Panc1 (cell line): Measurements from ENCODE around the gene BEST3. TPM values are rescaled to one million over a fixed set of nuclear protein-coding genes. Genes with fewer than 3 reads are reported as not detected.

ENCODE experiments used
- ATAC-seq: fragments of 200-7000 bp; cut with Tn5 transposase; 2 replicates; pipeline ENCODE4 v1.9.1; 2020; ENCODE audit warnings: mild to moderate bottlenecking, moderate library complexity
- BruUV-seq: library from RNA; stranded (reverse); fragments of 400-500 nt; replicated peaks from 2 replicates; lab custom pipeline; 2021; lab: Mats Ljungman, UMichigan
- CTCF ChIA-PET: fragments of 300-600 bp; sonication (Branson Sonifier 250); formaldehyde crosslinking; loops from one replicate; lab custom pipeline; 2022; ENCODE audit warnings: antibody characterized with exemption; lab: Charles Lee
- POLR2A ChIA-PET: fragments of 300-600 bp; sonication (Branson Sonifier 250); formaldehyde crosslinking; loops from one replicate; lab custom pipeline; 2022; ENCODE audit warnings: antibody characterized with exemption; lab: Charles Lee
- DNase-seq: peaks from one replicate; pipeline ENCODE4 v3.0.0-alpha.2; 2010; ENCODE audit warnings: low read depth, low spot score
- H3K27ac ChIP-seq: 2 replicates; pipeline ENCODE4 v1.5.1; 2011; ENCODE audit warnings: mild to moderate bottlenecking, low read length, inconsistent platforms
- H3K27me3 ChIP-seq: fragments of 200-500 bp; sonication (Bioruptor generic); 2 replicates; pipeline ENCODE4 v1.6.0; 2014; ENCODE audit warnings: low read length, inconsistent platforms; ENCODE audit not compliant: control insufficient read depth, insufficient read depth
- H3K36me3 ChIP-seq: fragments of 200-500 bp; sonication (Bioruptor generic); 2 replicates; pipeline ENCODE4 v1.5.1; 2014; ENCODE audit warnings: inconsistent platforms, mild to moderate bottlenecking, low read length, moderate library complexity; ENCODE audit not compliant: control insufficient read depth, insufficient read depth
- H3K4me1 ChIP-seq: 2 replicates; pipeline ENCODE4 v1.5.1; 2011; ENCODE audit warnings: inconsistent platforms, mild to moderate bottlenecking, low read length, moderate library complexity; ENCODE audit not compliant: control insufficient read depth, insufficient read depth
- H3K4me3 ChIP-seq, 2 experiments: 2 replicates each; pipeline ENCODE4 v1.5.1; 2011 to 2012; ENCODE audit warnings: low read depth in 2 of 2, low read length in 2 of 2, mild to moderate bottlenecking in 2 of 2, inconsistent platforms in 1 of 2, moderate library complexity in 1 of 2
- H3K9me3 ChIP-seq: fragments of 200-500 bp; sonication (Bioruptor generic); 2 replicates; pipeline ENCODE4 v1.5.1; 2014; ENCODE audit warnings: low read depth, mild to moderate bottlenecking, inconsistent platforms, low read length, moderate library complexity; ENCODE audit not compliant: control insufficient read depth, insufficient read depth
- CTCF ChIP-seq: fragments of 450-650 bp; IDR thresholded peaks from 2 replicates; pipeline ENCODE4 v1.5.1; 2017; ENCODE audit warnings: mild to moderate bottlenecking
- POLR2AphosphoS5 ChIP-seq: IDR thresholded peaks from 2 replicates; pipeline ENCODE4 v1.6.1; 2012; ENCODE audit warnings: mild to moderate bottlenecking, low read depth, low read length, moderate library complexity
- SIN3A ChIP-seq: IDR thresholded peaks from 2 replicates; pipeline ENCODE4 v1.6.1; 2012; ENCODE audit warnings: low read depth, mild to moderate bottlenecking, low read length, moderate library complexity, borderline replicate concordance; ENCODE audit not compliant: insufficient read depth
- TCF7L2 ChIP-seq: IDR thresholded peaks from 2 replicates; pipeline ENCODE4 v1.6.1; 2011; ENCODE audit warnings: mild to moderate bottlenecking, low read depth, low read length, inconsistent platforms
- in situ Hi-C: cut with HindIII; loops from 2 replicates; pipeline ENCODE4 v1.10.0; 2016; ENCODE audit warnings: low sequenced_read_pairs, low pct_unique_long_range_greater_than_20kb
- intact Hi-C: fragments of 100-400 bp; cut with micrococcal nuclease; formaldehyde crosslinking; loops from one replicate; pipeline ENCODE4 v1.10.0; 2022; ENCODE audit not compliant: unreplicated experiment
- total RNA-seq: library from RNA; stranded (reverse); gene quantifications from one replicate; pipeline ENCODE4 v1.2.1, GENCODE V29; 2021; ENCODE audit not compliant: unreplicated experiment
- TF ChIP-seq, protein P1 (sequence below), 2 experiments: IDR thresholded peaks; 2 replicates each; pipeline ENCODE4 v1.6.1; 2011 to 2012; ENCODE audit warnings: low read depth in 2 of 2, control low read depth in 1 of 2, low read length in 1 of 2, mild to moderate bottlenecking in 1 of 2, moderate library complexity in 1 of 2; ENCODE audit not compliant: insufficient read depth in 1 of 2

Gene BEST3
- total RNA-seq, 1 experiment from 2014 or later: 0.67 TPM

GRCh38 chr12:69648476-69648875, 50.6 kb downstream of the BEST3 start:
- Histone ChIP-seq H3K4me3 (no peak overlapping the region), H3K27ac (no peak overlapping the region), H3K36me3 (no peaks in the 10 kb centered on the region), H3K9me3 (no peaks in the 10 kb centered on the region), H3K4me1 (no peaks in the 10 kb centered on the region), H3K27me3 (no peaks in the 10 kb centered on the region; the same call in 1 of the 2 replicates)
- ATAC-seq (no peak), DNase-seq (no peak)
- CTCF ChIA-PET: no interaction called here
- POLR2A ChIA-PET: no interaction called here
- TF ChIP-seq POLR2AphosphoS5 (no peak), CTCF (no peak), SIN3A (no peak)
- TF ChIP-seq, protein P1, sequence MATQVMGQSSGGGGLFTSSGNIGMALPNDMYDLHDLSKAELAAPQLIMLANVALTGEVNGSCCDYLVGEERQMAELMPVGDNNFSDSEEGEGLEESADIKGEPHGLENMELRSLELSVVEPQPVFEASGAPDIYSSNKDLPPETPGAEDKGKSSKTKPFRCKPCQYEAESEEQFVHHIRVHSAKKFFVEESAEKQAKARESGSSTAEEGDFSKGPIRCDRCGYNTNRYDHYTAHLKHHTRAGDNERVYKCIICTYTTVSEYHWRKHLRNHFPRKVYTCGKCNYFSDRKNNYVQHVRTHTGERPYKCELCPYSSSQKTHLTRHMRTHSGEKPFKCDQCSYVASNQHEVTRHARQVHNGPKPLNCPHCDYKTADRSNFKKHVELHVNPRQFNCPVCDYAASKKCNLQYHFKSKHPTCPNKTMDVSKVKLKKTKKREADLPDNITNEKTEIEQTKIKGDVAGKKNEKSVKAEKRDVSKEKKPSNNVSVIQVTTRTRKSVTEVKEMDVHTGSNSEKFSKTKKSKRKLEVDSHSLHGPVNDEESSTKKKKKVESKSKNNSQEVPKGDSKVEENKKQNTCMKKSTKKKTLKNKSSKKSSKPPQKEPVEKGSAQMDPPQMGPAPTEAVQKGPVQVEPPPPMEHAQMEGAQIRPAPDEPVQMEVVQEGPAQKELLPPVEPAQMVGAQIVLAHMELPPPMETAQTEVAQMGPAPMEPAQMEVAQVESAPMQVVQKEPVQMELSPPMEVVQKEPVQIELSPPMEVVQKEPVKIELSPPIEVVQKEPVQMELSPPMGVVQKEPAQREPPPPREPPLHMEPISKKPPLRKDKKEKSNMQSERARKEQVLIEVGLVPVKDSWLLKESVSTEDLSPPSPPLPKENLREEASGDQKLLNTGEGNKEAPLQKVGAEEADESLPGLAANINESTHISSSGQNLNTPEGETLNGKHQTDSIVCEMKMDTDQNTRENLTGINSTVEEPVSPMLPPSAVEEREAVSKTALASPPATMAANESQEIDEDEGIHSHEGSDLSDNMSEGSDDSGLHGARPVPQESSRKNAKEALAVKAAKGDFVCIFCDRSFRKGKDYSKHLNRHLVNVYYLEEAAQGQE (IDR thresholded peaks at IDR 0.05; ENCODE audit: insufficient read depth in 1 of 2, low read depth in 2 of 2, low read length in 1 of 2): no peak
- intact Hi-C loops: no loop called here
- in situ Hi-C loops: no loop called here
- BruUV-seq: no TSS peak

DNA sequence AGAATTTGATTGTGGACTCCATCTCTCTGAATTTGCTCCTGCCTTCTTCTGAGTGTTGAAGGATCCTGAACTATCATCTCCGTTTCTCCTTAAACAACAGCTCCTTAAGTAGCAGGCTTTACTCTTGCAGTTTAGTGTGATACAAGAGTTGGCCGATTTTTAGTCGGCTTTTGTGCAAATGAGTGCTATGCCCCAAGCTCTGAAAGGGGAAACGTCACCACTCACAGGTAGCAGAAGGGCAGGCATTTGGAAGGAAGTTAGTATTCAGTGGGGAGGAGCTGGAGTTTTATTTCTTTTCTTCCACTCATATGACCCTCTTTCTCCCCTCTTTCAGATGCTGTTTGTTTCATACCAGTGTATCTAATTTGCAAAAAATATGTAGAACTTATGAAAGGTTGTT, 51.9 kb downstream of the BEST3 start:
- intact Hi-C loops (no loop called here), in situ Hi-C loops (no loop called here)
- TF ChIP-seq SIN3A (no peak), POLR2AphosphoS5 (no peak), TCF7L2 (no peak), CTCF (no peak)
- TF ChIP-seq, protein P1 (IDR thresholded peaks at IDR 0.05; ENCODE audit: insufficient read depth in 1 of 2, low read depth in 2 of 2, low read length in 1 of 2): no peak
- DNase-seq (no peak), ATAC-seq (no peak)
- Histone ChIP-seq H3K9me3 (no peaks in the 10 kb centered on the region), H3K27me3 (no peaks in the 10 kb centered on the region; the same call in 1 of the 2 replicates), H3K4me1 (no peaks in the 10 kb centered on the region), H3K4me3 (no peak overlapping the region), H3K36me3 (no peaks in the 10 kb centered on the region), H3K27ac (no peak overlapping the region)
- POLR2A ChIA-PET: no interaction called here
- BruUV-seq: no TSS peak
- CTCF ChIA-PET: no interaction called here
